Activated CD8-positive, alpha-beta memory T cell treated with anti-CD3 and anti-CD28 coated beads for 24 hours (primary cell): ENCODE results near the gene TBP.
"Not testable (repeated sequence)": the region's sequence is repeated elsewhere in the genome, so short reads cannot be mapped to it uniquely, and the experiment has no call there.

ENCODE experiments used
- DNase-seq: peaks from one replicate; pipeline ENCODE4 v3.0.0-alpha.2; 2020

TBP gene

GRCh38 chr6:170612256-170612804 is 58.2 kb downstream of the TBP start:
- not testable (repeated sequence) for DNase-seq

DNA sequence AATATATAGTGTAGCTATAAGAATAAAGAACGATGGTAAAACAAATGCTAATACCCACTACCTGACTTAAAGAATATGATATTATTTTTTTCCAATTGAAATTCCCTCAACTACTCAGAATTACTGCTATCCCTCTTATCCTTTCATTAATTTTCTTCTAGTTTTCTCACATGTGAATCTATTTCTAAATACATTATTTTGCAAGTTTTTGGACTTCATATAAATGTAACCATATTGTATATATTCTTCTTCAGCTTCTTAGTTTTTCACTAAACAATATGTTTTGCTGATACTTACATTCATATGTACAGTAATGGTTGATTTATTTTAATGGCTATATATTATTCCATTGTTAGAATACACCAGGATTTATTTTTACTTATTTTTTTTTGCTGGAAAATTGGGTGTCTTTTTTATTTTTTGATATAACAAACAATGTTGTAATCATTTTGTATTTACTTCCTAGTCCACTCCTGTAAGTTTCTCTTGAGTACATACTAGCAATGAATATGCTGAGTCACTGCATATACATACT is 61.9 kb downstream of the TBP start:
- DNase-seq: not testable (repeated sequence)
